SH-SY5Y (cell line): ENCODE measurements around the gene ABCC1.

Source experiments
- GATA2 ChIP-seq: IDR thresholded peaks from 2 replicates; pipeline ENCODE4 v1.6.1; 2011; ENCODE audit warnings: mild to moderate bottlenecking, low read depth, low read length
- GATA3 ChIP-seq: IDR thresholded peaks from 2 replicates; pipeline ENCODE4 v1.6.1; 2011; ENCODE audit warnings: low read depth, mild to moderate bottlenecking, low read length, moderate library complexity

DNA sequence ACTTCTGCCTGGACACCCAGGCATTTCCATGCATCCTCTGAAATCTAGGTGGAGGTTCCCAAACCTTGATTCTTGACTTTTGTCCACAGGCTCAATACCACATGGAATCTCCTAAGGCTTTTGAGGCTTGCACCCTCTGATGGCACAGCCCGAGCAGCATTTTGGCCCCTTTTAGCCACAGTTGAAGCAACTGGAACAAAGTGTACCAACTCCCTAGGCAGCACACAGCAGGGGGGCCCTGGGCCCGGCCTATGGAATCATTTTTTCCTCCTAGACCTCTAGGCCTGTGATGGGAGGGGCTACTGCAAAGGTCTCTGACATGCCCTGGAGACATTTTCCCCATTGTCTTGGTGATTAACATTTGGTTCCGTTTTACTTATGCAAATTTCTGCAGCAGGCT is 32.0 kb downstream of the ABCC1 start:
- TF ChIP-seq GATA3 = no peak
- TF ChIP-seq GATA2 = no peak
